SKM-1 (cell line): Measurements from ENCODE around the gene PLAAT2.

ENCODE experiments used
- DNase-seq: peaks from one replicate; lab custom pipeline; 2025; ENCODE audit not compliant: unreplicated experiment; lab: John Stamatoyannopoulos, UW

The PLAAT2 gene

DNA sequence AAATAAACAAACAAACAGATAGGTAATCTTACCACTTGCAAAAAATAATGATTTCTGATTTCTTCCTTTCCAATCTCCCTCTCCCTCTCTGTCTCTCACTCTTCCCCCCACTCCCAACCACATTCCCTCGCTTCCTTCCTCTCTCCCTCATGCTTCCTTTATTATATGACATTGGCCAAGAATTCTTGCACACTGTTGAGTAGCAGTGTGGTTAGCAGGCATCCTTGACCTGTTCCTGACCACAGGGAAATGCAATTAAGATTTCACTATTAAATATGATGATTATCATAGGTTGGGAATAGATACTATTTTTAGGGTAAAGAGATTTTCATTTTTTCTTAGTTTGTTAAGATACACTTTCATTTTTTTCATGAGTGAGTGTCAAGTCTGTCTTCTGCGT is 41.3 kb downstream of the PLAAT2 start:
- DNase-seq: no peak

- DNase-seq: no peak
Measured at GRCh38 chr11:63520606-63521170, 42.5 kb downstream of the PLAAT2 start.

- DNase-seq: no peak
Measured at GRCh38 chr11:63518548-63518947, 44.6 kb downstream of the PLAAT2 start.

DNA sequence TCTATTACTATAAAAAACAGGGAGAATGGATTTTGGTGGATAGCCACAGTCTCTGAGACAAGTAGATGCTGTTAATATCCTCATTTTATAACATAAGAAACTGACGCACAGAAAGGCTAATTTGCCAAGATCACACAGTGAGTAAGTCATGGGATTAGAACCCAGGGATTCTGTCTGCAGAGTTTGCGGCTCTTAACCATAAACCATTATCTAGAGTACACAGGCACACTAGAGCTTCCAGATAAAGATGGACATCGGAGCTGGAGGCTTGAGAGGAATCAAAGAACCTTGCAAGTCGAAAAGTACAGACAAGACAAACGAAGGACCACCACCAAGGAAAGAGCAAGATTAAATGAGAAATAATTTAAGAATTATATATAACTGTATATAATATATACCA is 46.0 kb downstream of the PLAAT2 start:
- DNase-seq: no peak

DNA sequence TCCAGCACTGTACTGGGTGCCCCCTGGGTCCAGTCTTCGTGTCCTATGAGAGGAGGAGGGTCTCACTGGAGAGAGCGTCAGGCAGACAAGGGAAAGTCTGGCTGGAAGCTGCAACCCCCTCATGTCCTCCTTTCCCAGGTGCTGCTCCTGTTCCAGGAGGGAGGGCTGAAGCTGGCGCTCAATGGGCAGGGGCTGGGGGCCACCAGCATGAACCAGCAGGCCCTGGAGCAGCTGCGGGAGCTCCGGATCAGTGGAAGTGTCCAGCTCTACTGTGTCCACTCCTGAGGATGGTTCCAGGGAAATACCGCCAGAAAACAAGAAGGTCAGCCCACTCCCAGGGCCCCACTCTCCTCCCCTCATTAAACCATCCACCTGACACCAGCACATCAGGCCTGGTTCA is 47.1 kb downstream of the PLAAT2 start:
- no peak for DNase-seq

- no peak for DNase-seq
Measured at GRCh38 chr11:63512816-63513215, 50.4 kb downstream of the PLAAT2 start.

DNA sequence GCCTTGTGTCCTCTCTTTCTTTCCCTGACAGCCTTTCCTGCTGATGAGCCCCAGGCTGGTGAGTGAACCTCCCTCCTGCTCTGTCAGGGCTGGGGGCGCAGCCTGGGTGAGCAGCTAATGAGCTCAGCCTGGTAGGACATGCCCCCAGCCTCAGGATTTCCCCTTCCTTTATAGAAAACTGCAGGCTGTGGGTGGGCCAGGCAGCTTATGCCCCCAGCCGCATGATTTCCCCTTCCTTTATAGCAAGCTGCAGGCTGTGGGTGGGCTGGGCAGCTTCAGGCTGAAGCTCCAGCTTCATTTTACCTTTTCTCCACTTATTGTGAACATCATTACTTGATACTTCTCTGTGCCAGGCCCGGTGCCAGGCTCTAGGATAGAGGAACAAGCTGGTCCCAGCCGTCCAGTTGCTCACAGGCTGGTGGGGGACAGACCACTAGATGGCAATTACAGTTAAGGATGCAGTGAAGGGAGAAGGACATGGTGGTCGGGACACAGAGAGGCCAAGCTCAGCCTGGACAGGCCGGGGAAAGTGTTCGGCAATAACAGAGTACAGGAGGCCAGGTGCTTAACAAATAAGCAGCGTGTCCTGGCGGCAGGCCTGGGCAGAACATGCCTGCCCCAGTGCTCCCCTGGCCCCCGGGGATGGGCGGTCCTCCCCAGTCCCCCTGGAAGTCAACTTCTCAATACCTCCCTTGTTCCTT is 52.0 kb downstream of the PLAAT2 start:
- DNase-seq: no peak

GRCh38 chr11:63510360-63511047 is 52.7 kb downstream of the PLAAT2 start:
- DNase-seq: no peak

DNA sequence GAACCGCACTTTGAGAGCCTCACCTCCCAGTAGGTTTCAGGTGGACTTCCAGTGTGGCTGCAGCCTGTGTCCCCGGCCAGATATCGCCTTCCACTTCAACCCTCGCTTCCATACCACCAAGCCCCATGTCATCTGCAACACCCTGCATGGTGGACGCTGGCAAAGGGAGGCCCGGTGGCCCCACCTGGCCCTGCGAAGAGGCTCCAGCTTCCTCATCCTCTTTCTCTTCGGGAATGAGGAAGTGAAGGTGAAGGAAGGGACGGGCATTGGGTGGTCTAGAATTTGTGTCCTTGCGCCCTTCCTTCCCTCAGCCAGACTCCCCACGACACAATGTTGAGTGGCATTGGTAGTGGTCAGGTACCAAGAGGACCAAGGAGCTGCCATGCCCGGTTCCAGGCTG is 54.4 kb downstream of the PLAAT2 start:
- no peak for DNase-seq

DNA sequence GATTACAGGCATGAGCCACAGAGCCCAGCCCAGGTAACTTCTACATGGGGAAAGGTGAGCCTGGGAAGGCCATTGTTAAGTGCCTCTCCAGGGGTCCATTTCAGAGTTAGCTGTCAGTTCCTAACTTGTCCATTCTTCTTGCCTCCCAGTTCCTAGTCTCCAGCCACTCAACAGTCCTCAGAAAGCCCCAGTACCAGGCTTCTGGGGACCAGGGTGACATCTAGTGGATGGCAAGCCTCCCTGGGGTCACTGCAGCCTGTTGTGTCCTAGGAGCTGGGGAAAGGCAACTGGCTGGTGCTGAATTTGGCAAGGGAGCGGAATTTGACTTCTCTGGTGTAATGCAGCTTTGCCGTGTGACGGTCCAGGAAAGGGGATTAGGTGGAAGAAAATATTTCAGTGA is 55.2 kb downstream of the PLAAT2 start:
- peak; percentile 64 for DNase-seq

DNA sequence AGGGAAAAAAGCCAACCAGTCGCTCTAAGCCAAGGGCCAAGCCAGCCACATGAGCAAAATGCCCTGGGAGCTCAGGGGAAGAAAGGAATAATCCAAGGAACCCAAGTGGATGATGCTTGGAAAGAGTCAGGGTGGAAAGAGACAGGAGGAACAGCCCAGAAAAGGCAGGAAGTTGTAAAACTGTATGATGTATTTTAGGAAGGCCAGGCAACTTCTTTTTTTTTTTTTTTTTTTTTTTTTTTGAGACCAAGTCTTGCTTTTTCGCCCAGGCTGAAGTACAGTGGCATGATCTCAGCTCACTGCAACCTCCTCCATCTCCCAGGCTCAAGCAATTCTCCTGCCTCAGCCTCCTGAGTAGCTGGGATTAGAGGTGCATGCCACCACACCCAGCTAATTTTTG is 55.7 kb downstream of the PLAAT2 start:
- DNase-seq: no peak

- DNase-seq: no peak
Measured at GRCh38 chr11:63506876-63507275, 56.3 kb downstream of the PLAAT2 start.

DNA sequence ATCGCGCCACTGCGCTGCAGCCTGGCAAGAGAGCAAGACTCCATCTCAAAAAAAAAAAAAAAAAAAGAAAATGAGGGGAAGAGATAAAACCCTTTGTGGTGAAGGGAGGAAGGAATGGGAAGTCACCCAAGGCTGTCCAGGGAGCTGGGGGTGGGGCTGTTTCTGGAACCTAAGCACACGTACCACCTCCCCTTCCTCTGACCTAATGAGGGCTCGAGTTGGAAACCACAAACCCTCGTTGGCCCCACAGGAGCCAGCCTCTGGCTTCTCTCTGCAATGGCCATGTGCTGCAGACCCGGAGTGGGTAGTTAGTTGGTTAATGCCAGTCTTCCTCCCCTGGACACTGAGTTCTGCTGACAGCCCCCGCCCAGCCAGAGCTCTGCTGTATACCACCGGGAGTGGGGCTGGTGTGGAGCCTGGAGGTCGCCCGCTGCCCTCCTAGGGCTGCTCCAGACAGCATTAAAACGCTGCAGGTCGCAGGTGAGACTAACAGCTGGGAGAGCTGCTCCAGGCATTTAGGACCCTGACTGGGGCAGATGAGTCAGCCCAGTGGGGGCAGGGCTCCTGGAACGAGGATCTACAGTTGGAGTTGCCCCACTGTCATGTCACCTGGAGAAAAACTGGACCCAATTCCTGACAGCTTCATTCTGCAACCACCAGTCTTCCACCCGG is 57.2 kb downstream of the PLAAT2 start, which contains the start of gene LGALS12:
Gene LGALS12 (plus strand): TSS at position 228 of the 672 bp plus-strand sequence. CDS start 375 bp downstream, at position 603.
- DNase-seq: peak; percentile 96

DNA sequence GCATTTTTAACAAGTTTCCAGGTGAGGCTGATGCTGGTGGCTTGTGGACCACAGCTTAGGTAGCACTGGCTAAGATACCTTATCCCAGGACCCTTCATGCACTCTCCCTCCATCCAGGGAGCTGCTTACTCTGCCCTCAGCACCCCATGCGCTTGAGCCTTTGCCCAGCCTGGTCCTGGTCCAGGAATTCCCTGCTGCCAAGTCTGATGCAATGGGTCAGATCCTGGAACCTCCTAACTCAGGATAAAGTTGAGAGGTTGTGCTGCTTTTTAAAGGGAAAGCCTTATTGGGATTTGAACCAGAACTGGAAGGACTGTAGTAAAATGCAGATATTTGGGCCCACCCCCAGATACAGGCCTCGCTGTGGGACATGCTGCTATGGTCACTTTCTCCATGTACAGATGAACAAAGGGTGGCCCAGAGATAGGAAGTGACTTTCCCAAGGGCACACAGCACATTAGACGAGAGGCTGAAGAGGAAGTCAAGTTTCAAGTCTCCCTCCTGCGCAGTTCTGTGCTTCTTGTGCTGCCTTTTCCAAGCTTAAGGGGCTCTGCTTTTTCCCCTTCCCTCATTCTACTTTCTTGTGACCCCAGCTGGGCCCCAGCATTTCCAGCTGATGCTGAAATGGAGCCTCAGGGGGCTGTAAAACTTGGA is 58.1 kb downstream of the PLAAT2 start:
- DNase-seq: no peak

- no peak for DNase-seq
Measured at GRCh38 chr11:63504054-63504453, 59.1 kb downstream of the PLAAT2 start.

- DNase-seq: peak; percentile 82
Measured at GRCh38 chr11:63503492-63503891, 59.7 kb downstream of the PLAAT2 start.
